ENCODE measurements around the gene U2AF2. TPM values are rescaled to one million over a fixed set of nuclear protein-coding genes. Genes with fewer than 3 reads are reported as not detected.

Gene U2AF2
- total and polyA plus RNA-seq, 2 of the 8 experiments (the other 6 are each of a cell fraction or from before 2014, with no cell fraction given) = 162 to 252 TPM

DNA sequence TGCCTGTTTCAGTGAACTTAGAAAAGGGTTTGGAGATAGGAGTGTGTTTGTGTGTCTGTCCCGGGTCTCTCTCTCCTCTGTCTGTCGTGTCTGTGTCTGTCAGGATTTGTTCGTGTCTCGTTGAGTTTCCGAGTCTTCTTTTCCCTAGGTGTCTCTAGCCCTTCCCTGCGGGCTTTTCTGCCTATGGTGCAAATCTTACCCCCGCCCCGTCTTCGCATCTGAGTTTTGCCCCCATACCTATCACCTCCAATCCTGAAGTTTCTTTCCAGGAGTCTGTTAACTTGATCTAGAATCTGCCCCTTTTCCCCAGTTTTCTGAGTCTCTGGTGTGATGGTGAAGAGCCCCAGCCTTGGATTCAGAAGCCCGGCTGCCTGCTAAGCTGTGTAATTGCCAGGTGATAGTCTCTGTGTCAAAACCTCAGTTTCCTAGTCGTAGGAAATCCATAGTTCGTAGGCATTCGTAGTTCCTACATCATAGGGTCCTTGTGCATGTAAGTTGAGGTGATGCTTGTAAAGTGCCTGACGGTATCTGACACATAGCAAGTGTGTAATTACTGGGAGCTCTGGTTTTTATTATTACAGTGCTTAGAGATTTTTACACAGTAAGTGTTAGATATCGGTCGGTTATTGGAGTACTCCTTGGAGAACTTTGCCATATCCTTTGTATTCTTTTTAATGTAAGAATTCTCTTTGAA, 21.0 kb downstream of the U2AF2 start:
- no peak overlapping the region for H4K91ac ChIP-seq (replicated peaks; ENCODE audit: insufficient read length, low read length)
- POLR2A ChIA-PET (ENCODE audit: partially characterized antibody) = interaction anchor here (0.9 to 1.7 kb wide), 4 partner anchors 12 to 28 kb away, joined by 3 to 11 read pairs (median 4); partner anchors contain the start of gene CCDC106
- no peak overlapping the region for H2AFZ ChIP-seq (ENCODE audit: low read length)
- TF ChIP-seq EP300 (IDR thresholded peaks at IDR 0.05; ENCODE audit: borderline replicate concordance in 1 of 2, low read depth in 2 of 2, low read length in 2 of 2) (no peak), SUZ12 (IDR thresholded peaks at IDR 0.05; ENCODE audit: low read length) (no peak), TCF12 (IDR thresholded peaks at IDR 0.05; ENCODE audit: low read depth, low read length) (no peak), ZNF274 (IDR thresholded peaks at IDR 0.05; ENCODE audit: borderline replicate concordance, extremely low read depth, low read length) (no peak), YY1 (IDR thresholded peaks at IDR 0.05; ENCODE audit: low read depth, low read length) (no peak), POLR2A (IDR thresholded peaks at IDR 0.05; ENCODE audit: control extremely low read depth in 1 of 2, low read depth in 2 of 2, low read length in 2 of 2) (no peak), SP1 (IDR thresholded peaks at IDR 0.05; ENCODE audit: low read depth, low read length) (no peak), KDM1A (IDR thresholded peaks at IDR 0.05; ENCODE audit: borderline replicate concordance, low read length) (no peak), SRF (IDR thresholded peaks at IDR 0.05; ENCODE audit: low read depth, low read length) (no peak), BACH1 (IDR thresholded peaks at IDR 0.05; ENCODE audit: low read length) (no peak)
- TF ChIP-seq, protein P1, sequence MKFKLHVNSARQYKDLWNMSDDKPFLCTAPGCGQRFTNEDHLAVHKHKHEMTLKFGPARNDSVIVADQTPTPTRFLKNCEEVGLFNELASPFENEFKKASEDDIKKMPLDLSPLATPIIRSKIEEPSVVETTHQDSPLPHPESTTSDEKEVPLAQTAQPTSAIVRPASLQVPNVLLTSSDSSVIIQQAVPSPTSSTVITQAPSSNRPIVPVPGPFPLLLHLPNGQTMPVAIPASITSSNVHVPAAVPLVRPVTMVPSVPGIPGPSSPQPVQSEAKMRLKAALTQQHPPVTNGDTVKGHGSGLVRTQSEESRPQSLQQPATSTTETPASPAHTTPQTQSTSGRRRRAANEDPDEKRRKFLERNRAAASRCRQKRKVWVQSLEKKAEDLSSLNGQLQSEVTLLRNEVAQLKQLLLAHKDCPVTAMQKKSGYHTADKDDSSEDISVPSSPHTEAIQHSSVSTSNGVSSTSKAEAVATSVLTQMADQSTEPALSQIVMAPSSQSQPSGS (IDR thresholded peaks at IDR 0.05; ENCODE audit: low read length) = no peak

More for the DNA sequence above, 21.0 kb downstream of the U2AF2 start:
- no peak overlapping the region for H3K4ac ChIP-seq (replicated peaks; ENCODE audit: insufficient read length, low read depth, low read length)
- peaks cover 21% of the 10 kb centered on the region for H3K79me1 ChIP-seq (ENCODE audit: low read depth, low read length)
- H3K23ac ChIP-seq (ENCODE audit: insufficient read length) = no peak overlapping the region
- no peak overlapping the region for H2BK120ac ChIP-seq (replicated peaks; ENCODE audit: low read depth, low read length)
- no peak overlapping the region for H3K56ac ChIP-seq (replicated peaks; ENCODE audit: insufficient read length, low read depth, low read length)
- DNase-seq (ENCODE audit: low read depth in 1 of 2, low spot score in 2 of 2) (no peak), FAIRE-seq (no peak)
- WGBS, 2 experiments (ENCODE audit: extremely low coverage in 1 of 2, insufficient coverage in 1 of 2, insufficient read length in 1 of 2, insufficient replicate concordance in 2 of 2, low coverage in 1 of 2, low lambda C conversion rate in 2 of 2, missing lambda C conversion rate in 1 of 2) = 40% methylated on average over 16 of the region's 16 CpGs; no CpG with 5 or more reads in 1 of the 2 experiments
- no peaks in the 10 kb centered on the region for H3K27me3 ChIP-seq (replicated peaks in 1 of 4; ENCODE audit: control insufficient read depth in 3 of 4, extremely low read depth in 1 of 4, insufficient read depth in 3 of 4, low read length in 3 of 4)
- no peak overlapping the region; the same call in 1 of the 2 replicates for H3K27ac ChIP-seq (ENCODE audit: low read depth, low read length)
- H4K20me1 ChIP-seq (replicated peaks in 1 of 2; ENCODE audit: control insufficient read depth in 1 of 2, insufficient read depth in 2 of 2, low read length in 2 of 2) = peaks cover 12 to 28% of the 10 kb centered on the region in 2 experiments
- peak overlapping the region; percentile 69; the same call in 1 of the 2 replicates for H4K8ac ChIP-seq (ENCODE audit: extremely low read depth, insufficient read depth, low read length)
- H2AK5ac ChIP-seq (ENCODE audit: low read depth, low read length) = peak overlapping the region; percentile 1; the same call in 1 of the 2 replicates
- H3K4me2 ChIP-seq (ENCODE audit: insufficient read depth in 1 of 2, low read depth in 2 of 2, low read length in 2 of 2) = peak overlapping the region; percentile 70 to 90
- no peak overlapping the region for H3K14ac ChIP-seq (ENCODE audit: insufficient read length)
- H3K4me1 ChIP-seq (replicated peaks in 1 of 4; ENCODE audit: control insufficient read depth in 3 of 4, insufficient read depth in 4 of 4, low read length in 3 of 4) = peaks cover 0 to 6% (median 3%) of the 10 kb centered on the region in 4 experiments; a peak in 4 of 7 replicates
- peaks cover 7 to 19% (median 17%) of the 10 kb centered on the region in 4 experiments; a peak in 7 of 8 replicates for H3K36me3 ChIP-seq (ENCODE audit: control insufficient read depth in 2 of 4, insufficient read depth in 4 of 4, low read length in 3 of 4)
- H2BK15ac ChIP-seq (ENCODE audit: low read length) = no peak overlapping the region
- H3K18ac ChIP-seq (ENCODE audit: extremely low read depth, low read length) = no peak overlapping the region; the same call in 1 of the 2 replicates
- H2BK12ac ChIP-seq (ENCODE audit: low read depth, low read length) = no peak overlapping the region
- CTCF ChIA-PET (ENCODE audit: partially characterized antibody) = interaction anchor here (1.0 kb wide), 2 partner anchors 27 to 33 kb away, joined by 3 read pairs; no protein-coding TSS in a partner anchor
- peak overlapping the region; percentile 76 to 94 (median 80) for H3K9ac ChIP-seq (replicated peaks in 1 of 4; ENCODE audit: extremely low read depth in 1 of 4, low read depth in 3 of 4, low read length in 3 of 4)
- H4K5ac ChIP-seq (ENCODE audit: insufficient read length, low read depth, low read length) = no peak overlapping the region
- no peaks in the 10 kb centered on the region for H3K9me3 ChIP-seq (ENCODE audit: insufficient read depth in 2 of 2, low read depth in 1 of 2, low read length in 1 of 2)
- peak overlapping the region; percentile 83 to 95 (median 92) for H3K4me3 ChIP-seq (ENCODE audit: extremely low read depth in 1 of 4, insufficient read depth in 2 of 4, low read depth in 3 of 4, low read length in 4 of 4)
- H2BK5ac ChIP-seq (ENCODE audit: low read depth, low read length) = no peak overlapping the region
- H3K79me2 ChIP-seq (ENCODE audit: control insufficient read depth in 1 of 2, insufficient read depth in 2 of 2, low read length in 2 of 2) = peaks cover 21 to 72% of the 10 kb centered on the region in 2 experiments
- no peak overlapping the region for H2BK20ac ChIP-seq (ENCODE audit: low read length)
- peaks cover 5% of the 10 kb centered on the region; the same call in 1 of the 2 replicates for H3K23me2 ChIP-seq (ENCODE audit: low read depth, low read length)

Data from H1 (cell line).